HG03469 (cell line): ENCODE results near the gene ZNF438.
A peak's percentile ranks its signal among the peaks of the same experiment; 100 is the strongest.
"Not testable (repeated sequence)": the region's sequence is repeated elsewhere in the genome, so short reads cannot be mapped to it uniquely, and the experiment has no call there.

Source experiments
- ATAC-seq: cut with Tn5 transposase; IDR thresholded peaks from one replicate; pipeline ENCODE4 v1.9.1; 2021; ENCODE audit warnings: mild to moderate bottlenecking, moderate library complexity, moderate number of reproducible peaks; ENCODE audit not compliant: unreplicated experiment

The ZNF438 gene

DNA sequence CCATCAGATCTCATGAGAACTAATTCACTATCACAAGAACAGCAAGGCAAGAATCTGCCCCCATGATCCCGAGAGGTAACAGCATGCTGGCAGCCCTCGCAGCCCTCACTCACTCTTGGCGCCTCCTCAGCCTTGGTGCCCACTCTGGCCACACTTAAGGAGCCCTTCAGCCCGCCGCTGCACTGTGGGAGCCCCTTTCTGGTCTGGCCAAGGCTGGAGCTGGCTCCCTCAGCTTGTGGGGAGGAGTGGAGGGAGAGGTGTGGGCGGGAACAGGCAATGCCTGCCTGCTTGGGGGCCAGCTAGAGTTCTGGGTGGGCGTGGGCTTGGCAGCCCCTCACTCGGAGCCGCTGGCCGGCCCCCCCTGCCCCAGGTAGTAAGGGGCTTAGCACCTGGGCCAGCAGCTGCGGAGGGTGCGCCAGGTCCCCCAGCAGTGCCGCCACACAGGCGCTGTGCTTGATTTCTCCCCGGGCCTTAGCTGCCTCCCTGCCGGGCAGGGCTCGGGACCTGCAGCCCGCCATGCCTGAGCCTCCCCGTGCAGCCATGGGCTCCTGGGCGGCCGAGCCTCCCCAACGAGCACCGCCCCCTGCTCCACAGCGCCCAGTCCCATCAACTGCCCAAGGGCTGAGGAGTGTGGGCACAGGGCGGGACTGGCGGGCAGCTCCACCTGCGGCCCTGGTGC, 24.0 kb upstream of the ZNF438 start:
- ATAC-seq, result no peak

DNA sequence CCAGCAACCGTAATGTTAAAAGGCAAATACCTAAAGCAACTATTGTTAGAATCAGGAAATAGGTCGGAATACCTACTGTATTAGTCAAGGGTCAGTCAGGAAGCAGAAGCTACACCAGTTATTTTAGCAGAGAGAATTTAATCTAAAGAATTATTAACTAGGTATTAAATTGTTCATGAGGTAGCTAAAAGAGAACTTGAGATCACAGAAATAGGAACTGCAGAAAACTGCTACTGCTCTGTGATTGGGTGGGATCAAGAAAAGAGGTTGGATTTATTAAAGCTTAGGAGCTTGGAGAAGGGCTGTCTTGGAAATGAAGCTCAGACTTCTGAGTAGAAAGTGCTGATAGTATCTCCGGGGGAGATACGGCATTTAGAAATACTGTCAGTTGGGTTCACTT, 20.0 kb upstream of the ZNF438 start:
- no peak for ATAC-seq

DNA sequence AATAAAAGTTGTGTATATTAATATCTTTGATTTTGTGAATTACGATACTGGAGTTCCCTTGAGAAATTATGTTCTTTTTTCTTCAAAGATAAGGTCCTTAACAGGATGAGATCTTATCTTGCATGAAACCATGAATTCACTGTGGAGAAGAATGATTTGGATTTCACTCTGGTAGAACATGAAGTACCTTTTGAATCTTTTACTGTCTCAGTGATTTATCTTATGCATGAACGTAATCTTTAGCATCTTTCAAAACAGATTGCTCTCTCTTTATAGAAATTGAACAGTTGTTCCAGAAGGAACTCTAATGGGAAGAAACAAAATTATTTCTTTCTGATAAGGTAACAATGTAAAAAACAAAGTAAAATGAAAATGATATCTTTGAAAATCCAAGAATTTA, 11.0 kb upstream of the ZNF438 start:
- no peak for ATAC-seq

DNA sequence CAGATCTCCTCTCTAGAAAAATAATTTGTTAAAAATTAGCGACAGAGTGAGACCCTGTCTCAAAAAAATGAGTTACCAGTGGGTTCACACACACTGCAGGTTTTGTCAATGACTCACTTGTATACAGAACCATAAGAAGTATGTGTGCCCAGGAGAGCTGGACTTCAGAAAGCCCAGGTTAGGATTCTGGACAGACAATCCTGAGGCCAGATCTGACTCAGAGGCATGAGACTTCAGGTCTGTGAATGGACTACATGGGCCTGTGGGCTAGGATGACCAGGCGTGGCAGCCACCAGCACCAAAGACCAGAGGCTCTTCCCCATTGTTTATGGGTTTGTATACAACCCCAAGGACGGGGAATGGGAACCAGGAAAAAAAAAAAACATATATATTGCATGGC, 9.3 kb upstream of the ZNF438 start:
- no peak for ATAC-seq

DNA sequence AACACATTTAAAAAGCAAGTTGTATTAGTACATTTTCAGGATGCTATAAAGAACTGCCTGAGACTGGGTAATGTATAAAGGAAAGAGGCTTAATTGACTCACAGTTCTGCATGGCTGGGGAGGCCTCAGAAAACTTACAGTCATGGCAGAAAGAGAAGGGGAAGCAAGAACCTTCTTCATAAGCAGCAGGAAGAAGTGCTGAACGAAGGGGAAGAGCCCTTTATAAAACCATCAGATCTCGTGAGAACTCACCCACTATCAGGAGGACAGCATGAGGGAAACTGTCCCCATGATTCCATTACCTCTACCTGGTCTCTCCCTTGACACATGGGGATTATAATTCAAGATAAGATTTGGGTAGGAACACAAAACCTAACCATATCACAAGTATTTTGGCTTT, 7.3 kb upstream of the ZNF438 start:
- not testable (repeated sequence) for ATAC-seq

GRCh38 chr10:31037749-31038148, 6.1 kb upstream of the ZNF438 start:
- ATAC-seq, result no peak

DNA sequence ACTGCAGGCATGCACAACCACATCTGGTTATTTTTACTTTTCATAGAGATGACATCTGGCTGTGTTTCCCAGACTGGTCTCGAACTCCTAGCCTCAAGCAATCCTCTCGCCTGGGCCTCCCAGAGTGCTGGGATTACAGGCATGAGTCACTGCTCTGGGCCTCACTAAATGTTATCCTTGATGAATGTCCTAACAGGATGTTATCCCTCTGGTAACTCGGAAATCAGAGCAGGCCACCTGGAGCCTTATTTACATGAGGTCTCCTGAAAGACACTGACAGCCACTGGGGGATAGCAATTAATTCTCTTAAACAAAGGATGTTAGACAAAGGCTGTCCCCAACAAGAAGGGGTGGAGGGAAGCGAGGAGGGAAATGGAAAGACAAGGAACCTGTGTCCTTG, 4.5 kb upstream of the ZNF438 start:
- ATAC-seq, result no peak

GRCh38 chr10:31035266-31035798, 3.7 kb upstream of the ZNF438 start:
- ATAC-seq, result no peak

DNA sequence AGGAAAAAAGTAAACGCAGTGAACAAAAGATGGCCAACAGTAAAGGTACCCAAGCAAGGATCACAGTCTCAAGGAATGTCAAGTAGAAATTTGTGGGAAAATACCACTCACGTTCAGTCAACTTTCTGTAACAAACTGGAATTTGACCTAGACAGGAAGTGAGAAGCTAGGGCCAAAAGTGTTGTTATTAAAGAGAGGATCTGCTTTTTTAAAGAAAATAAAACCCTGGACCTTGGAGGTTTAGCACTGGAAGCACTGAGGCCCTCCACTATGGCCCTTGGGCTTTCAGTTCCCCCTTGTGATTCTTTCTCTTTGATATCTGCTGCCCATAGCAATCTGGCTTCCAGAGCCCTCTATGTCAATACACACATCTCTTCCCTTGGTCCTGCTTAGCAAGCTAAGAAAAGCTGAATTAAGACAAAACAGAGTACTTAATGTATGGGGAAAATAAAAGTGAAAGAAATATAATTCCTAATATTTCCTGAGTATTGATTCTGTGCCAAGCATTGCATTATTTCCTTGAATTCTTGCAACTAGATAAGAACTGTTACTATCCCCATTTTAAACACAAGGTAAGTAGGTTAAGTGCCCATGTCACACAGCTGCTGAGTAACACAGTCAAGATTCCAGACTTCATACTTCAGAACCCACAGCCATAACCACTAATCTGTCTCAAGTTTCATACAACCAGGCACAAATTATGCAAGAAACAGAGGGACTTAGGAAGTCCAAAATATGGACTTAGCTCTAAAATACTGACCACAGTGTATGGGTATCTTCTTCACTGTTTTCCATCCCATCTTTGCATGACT, 2.6 kb upstream of the ZNF438 start:
- ATAC-seq, result no peak

DNA sequence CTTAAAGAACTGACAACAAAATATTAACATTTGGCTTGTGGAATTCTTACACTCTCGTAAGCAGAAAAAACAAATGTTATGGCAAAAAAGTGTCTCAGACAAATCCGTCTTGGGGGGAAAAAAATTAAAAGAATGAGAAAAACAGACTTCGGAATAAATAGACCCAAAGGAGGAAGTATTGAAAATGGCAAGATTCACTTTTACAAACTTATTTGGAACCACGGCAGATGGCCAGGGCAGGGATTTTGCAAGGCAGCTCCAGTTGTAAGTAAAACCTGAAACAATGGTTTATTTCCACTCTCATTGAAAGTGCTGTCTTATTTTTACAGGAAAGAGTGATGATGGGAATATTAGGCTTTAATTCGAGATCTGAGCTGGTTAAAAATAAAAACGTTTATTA, 1.5 kb upstream of the ZNF438 start:
- no peak for ATAC-seq

- ATAC-seq, result peak; percentile 49
Observed at GRCh38 chr10:31032258-31033132, 830 bp upstream of the ZNF438 start.

DNA sequence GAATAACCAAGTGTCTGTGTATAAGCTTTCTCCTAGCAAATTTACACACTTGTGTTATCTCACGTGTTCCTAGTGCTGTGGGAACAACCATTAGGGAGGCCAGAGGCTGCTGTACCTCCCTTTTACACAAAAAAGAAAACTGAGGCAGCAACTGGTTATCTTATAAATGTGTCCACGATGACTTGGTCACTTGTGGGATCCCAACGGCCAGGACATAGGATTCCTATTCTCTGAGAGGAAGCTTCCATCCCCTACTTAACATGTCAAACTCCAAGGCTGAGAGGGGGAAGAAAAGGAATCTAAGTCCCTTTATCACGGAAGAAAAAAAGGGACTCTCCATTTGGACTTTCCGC, 484 bp downstream of the ZNF438 start:
- no peak for ATAC-seq

- ATAC-seq, result no peak
Observed at GRCh38 chr10:31030800-31031199, 865 bp downstream of the ZNF438 start.

GRCh38 chr10:31030260-31030659, 1.4 kb downstream of the ZNF438 start:
- ATAC-seq, result no peak

DNA sequence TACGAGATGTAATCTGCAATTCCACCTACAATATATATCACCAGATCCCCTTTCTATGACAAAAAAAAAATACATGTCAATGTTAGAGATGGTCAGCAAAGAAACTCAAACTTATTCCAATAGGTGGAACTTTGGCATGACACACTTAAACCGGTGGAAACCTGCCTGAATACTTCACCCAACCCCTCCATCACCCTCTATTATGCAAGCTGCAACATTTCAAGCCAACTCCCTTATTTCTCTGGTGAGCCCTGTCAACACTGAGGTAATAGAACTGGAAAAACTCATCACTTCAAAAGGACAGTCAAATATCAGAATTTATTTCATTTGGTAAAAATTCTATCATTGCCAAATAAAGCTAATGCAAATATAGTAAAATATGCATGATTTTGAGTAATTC, 3.6 kb downstream of the ZNF438 start:
- no peak for ATAC-seq

GRCh38 chr10:31026279-31026678, 5.4 kb downstream of the ZNF438 start:
- not testable (repeated sequence) for ATAC-seq

DNA sequence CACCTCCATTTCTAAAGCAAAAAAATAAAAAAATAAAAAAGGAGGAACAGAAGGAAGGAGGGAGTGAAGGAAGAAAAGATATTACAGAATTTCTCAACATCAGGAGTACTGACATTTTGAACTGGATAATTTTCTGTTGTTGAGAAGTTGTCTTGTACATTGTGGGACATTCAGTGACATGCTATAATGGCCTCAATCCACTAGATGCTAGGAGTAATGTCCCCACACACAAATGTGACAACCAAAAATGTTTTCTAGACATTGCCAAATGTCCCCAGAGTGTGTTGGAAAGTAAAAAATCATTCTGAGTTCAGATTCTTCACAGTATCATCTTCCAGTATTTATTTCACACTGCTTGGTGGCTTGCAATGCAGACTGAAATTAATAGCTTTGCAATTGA, 6.5 kb downstream of the ZNF438 start:
- no peak for ATAC-seq

DNA sequence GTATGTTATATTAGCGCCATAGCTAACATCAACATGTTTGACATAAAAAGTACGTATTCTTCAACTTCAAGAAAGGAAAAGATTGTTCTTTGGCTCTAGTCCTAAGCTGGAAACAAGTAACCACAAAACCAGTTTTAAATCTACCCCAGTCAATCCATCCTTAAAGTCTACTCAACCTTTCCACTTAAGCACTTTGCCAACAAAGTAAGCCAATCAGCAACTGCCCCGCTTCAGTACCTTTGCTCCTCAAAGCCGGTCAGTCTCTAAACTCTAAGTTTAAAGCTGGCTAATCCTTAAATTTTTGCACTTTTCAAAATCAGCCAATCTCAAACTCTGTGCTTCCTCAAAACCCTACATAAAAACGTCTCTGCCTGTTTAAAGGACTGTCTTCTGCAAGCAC, 8.1 kb downstream of the ZNF438 start:
- ATAC-seq, result no peak

DNA sequence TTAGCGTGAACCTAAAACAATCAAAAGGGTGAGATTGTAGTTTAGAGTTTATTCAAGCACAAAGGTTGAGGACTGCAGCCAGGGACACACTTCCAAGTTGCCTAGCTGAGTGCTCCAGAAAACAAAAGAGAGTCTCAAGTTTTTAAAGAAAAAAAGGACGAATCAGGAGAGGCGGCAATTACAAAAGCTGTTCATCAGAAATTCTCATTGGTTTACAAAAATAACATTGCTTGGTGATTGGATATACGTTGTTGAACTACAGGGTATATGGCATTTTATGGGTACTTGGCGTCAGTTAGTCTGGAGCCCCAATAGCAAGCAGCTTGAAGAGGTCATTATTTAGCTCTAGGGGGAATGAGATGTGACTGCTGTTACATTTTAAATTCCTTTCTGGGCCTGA, 11.5 kb downstream of the ZNF438 start:
- ATAC-seq, result no peak

DNA sequence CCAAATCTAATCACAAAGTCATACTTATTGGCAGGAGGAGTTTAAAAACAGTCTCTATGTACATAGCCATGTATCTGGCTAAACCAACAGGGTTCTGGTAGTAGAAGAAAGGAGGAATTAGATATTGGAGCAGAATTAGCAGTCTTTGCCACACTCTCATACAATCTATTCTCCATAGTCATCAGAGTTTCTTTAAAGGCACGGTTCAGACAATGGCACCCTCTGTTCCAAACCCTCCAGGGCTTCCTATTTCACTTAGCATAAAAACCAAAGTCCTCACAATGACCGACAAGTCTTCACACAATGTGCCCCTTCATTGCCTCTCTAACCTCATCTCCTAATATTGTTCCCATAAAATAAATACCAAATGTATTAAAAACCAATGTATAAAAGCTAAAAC, 12.7 kb downstream of the ZNF438 start:
- ATAC-seq, result no peak

DNA sequence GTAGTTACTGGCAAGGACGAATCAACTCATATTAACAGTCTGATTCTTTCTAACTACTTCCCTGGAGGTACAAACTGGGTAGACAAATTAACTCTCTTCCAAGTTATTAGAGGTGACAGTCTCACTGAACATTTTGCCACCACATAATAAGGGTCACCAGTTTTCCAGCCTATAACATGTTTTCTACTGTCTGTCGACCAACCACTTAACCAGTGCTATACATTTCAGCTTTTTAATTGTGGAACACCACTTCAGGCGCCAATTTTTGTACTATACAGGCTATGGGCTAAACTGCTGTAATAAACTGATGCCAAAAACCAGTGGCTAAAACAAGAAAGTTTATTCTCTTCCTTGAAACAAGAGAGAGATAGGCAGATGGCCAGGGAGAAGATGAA, 13.3 kb downstream of the ZNF438 start:
- no peak for ATAC-seq
